ENCODE results near the gene SGMS1. TPM values are rescaled to one million over a fixed set of nuclear protein-coding genes. Genes with fewer than 3 reads are reported as not detected.

Gene SGMS1
- total RNA-seq, 3 donors from 2014 or later, result 66.5 to 114 (median 80.1) TPM

GRCh38 chr10:50658165-50658564, 34.4 kb upstream of the SGMS1 start:
- DNase-seq (ENCODE audit: low spot score in 2 of 2), result no peak
- H3K27ac ChIP-seq, result no peak overlapping the region
- H3K27me3 ChIP-seq, result no peaks in the 10 kb centered on the region
- no peaks in the 10 kb centered on the region for H3K9me3 ChIP-seq
- intact Hi-C loops (cut with DNase I; ENCODE audit: low total_unique reads), result no loop called here
- no peak overlapping the region for H3K4me3 ChIP-seq
- TF ChIP-seq CTCF (IDR thresholded peaks at IDR 0.05) (no peak), POLR2AphosphoS5 (IDR thresholded peaks at IDR 0.05) (no peak), POLR2A (IDR thresholded peaks at IDR 0.05) (no peak)
- no peaks in the 10 kb centered on the region for H3K36me3 ChIP-seq
- H3K4me1 ChIP-seq, result no peaks in the 10 kb centered on the region

GRCh38 chr10:50653758-50654157, 30.0 kb upstream of the SGMS1 start:
- no peak overlapping the region for H3K27ac ChIP-seq
- H3K9me3 ChIP-seq, result no peaks in the 10 kb centered on the region
- no peak overlapping the region for H3K4me3 ChIP-seq
- intact Hi-C loops (cut with DNase I; ENCODE audit: low total_unique reads), result no loop called here
- H3K36me3 ChIP-seq, result no peaks in the 10 kb centered on the region
- no peaks in the 10 kb centered on the region for H3K4me1 ChIP-seq
- TF ChIP-seq POLR2AphosphoS5 (IDR thresholded peaks at IDR 0.05), result no peak
- TF ChIP-seq POLR2A (IDR thresholded peaks at IDR 0.05), result no peak
- no peak for TF ChIP-seq CTCF (IDR thresholded peaks at IDR 0.05)
- no peak for DNase-seq (ENCODE audit: low spot score in 2 of 2)
- no peaks in the 10 kb centered on the region for H3K27me3 ChIP-seq

GRCh38 chr10:50653142-50653541, 29.4 kb upstream of the SGMS1 start:
- H3K36me3 ChIP-seq, result no peaks in the 10 kb centered on the region
- no peak overlapping the region for H3K27ac ChIP-seq
- H3K9me3 ChIP-seq, result no peaks in the 10 kb centered on the region
- TF ChIP-seq CTCF (IDR thresholded peaks at IDR 0.05) (peak in 2 of 3 donors; percentile 40 to 50), POLR2AphosphoS5 (IDR thresholded peaks at IDR 0.05) (no peak)
- DNase-seq (ENCODE audit: low spot score in 2 of 2), result no peak
- no peak overlapping the region for H3K4me3 ChIP-seq
- intact Hi-C loops (cut with DNase I; ENCODE audit: low total_unique reads), result no loop called here
- H3K4me1 ChIP-seq, result no peaks in the 10 kb centered on the region
- H3K27me3 ChIP-seq, result no peaks in the 10 kb centered on the region

GRCh38 chr10:50651808-50652207, 28.1 kb upstream of the SGMS1 start:
- intact Hi-C loops (cut with DNase I; ENCODE audit: low total_unique reads), result no loop called here
- Histone ChIP-seq H3K9me3 (no peaks in the 10 kb centered on the region), H3K36me3 (no peaks in the 10 kb centered on the region), H3K27me3 (no peaks in the 10 kb centered on the region), H3K4me1 (no peaks in the 10 kb centered on the region), H3K4me3 (no peak overlapping the region), H3K27ac (no peak overlapping the region)
- TF ChIP-seq POLR2AphosphoS5 (IDR thresholded peaks at IDR 0.05) (no peak), CTCF (IDR thresholded peaks at IDR 0.05) (no peak), POLR2A (IDR thresholded peaks at IDR 0.05) (no peak)
- no peak for DNase-seq (ENCODE audit: low spot score in 2 of 2)

- TF ChIP-seq POLR2AphosphoS5 (IDR thresholded peaks at IDR 0.05) (no peak), POLR2A (IDR thresholded peaks at IDR 0.05) (no peak), CTCF (IDR thresholded peaks at IDR 0.05) (no peak)
- DNase-seq (ENCODE audit: low spot score in 2 of 2), result no peak
- no peaks in the 10 kb centered on the region for H3K36me3 ChIP-seq
- H3K27ac ChIP-seq, result no peak overlapping the region
- H3K27me3 ChIP-seq, result no peaks in the 10 kb centered on the region
- H3K9me3 ChIP-seq, result no peaks in the 10 kb centered on the region
- intact Hi-C loops (cut with DNase I; ENCODE audit: low total_unique reads), result no loop called here
- H3K4me1 ChIP-seq, result no peaks in the 10 kb centered on the region
- no peak overlapping the region for H3K4me3 ChIP-seq
Observed at GRCh38 chr10:50650481-50650880, 26.7 kb upstream of the SGMS1 start.

All from breast epithelium (tissue), 4 donors.